Measurements from ENCODE around the gene EXOC2.

The EXOC2 gene

DNA sequence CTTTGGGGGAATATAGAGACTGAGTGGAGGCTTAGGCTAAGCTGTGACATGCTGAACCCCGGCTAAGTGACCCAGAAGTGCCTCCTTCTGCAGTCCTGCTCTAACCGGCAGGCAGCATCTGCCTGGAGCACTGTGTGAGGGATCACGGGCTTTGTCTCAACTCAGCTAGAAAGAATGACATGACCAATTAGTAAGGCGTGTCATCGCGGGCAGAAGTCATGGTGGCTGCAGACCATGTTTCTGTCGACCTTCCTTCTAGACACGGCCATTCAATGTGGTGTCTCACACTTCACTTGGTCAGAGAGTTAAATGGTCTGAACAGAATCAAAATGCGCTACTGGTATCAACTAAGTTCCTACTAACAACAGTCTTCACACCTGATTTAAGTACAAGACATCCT is 71.0 kb downstream of the EXOC2 start:
- TF ChIP-seq, protein P1, sequence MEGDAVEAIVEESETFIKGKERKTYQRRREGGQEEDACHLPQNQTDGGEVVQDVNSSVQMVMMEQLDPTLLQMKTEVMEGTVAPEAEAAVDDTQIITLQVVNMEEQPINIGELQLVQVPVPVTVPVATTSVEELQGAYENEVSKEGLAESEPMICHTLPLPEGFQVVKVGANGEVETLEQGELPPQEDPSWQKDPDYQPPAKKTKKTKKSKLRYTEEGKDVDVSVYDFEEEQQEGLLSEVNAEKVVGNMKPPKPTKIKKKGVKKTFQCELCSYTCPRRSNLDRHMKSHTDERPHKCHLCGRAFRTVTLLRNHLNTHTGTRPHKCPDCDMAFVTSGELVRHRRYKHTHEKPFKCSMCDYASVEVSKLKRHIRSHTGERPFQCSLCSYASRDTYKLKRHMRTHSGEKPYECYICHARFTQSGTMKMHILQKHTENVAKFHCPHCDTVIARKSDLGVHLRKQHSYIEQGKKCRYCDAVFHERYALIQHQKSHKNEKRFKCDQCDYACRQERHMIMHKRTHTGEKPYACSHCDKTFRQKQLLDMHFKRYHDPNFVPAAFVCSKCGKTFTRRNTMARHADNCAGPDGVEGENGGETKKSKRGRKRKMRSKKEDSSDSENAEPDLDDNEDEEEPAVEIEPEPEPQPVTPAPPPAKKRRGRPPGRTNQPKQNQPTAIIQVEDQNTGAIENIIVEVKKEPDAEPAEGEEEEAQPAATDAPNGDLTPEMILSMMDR (IDR thresholded peaks at IDR 0.05; ENCODE audit: borderline replicate concordance, extremely low read depth, low read length, poor library complexity, severe bottlenecking) = no peak
- TF ChIP-seq EZH2 (IDR thresholded peaks at IDR 0.05; ENCODE audit: borderline replicate concordance, low read depth, low read length, severe bottlenecking) = no peak
- H3K4me2 ChIP-seq (ENCODE audit: insufficient read depth, low read length) = no peak overlapping the region
- H4K20me1 ChIP-seq (ENCODE audit: insufficient read depth, low read length) = no peaks in the 10 kb centered on the region
- H3K79me2 ChIP-seq (ENCODE audit: insufficient read depth, low read length) = no peaks in the 10 kb centered on the region
- no peak overlapping the region for H3K27ac ChIP-seq (ENCODE audit: low read length)
- H2AFZ ChIP-seq (ENCODE audit: low read depth, low read length) = no peak overlapping the region
- no peaks in the 10 kb centered on the region for H3K4me1 ChIP-seq (ENCODE audit: insufficient read depth, low read length)
- peaks cover 15% of the 10 kb centered on the region; the same call in 1 of the 2 replicates for H3K36me3 ChIP-seq (ENCODE audit: insufficient read depth, low read length)
- H3K27me3 ChIP-seq (ENCODE audit: insufficient read depth, low read length, poor library complexity) = no peaks in the 10 kb centered on the region
- DNase-seq (no peak), ATAC-seq (ENCODE audit: insufficient read depth, low read depth) (no peak)
- H3K9me3 ChIP-seq (ENCODE audit: insufficient read depth, low read length, severe bottlenecking) = no peaks in the 10 kb centered on the region
- H3K9ac ChIP-seq (ENCODE audit: low read depth, low read length) = no peak overlapping the region
- H3K4me3 ChIP-seq (ENCODE audit: low read depth in 1 of 2, low read length in 2 of 2) = no peak overlapping the region

- no peak overlapping the region for H2AFZ ChIP-seq (ENCODE audit: low read depth, low read length)
- TF ChIP-seq, protein P1 (IDR thresholded peaks at IDR 0.05; ENCODE audit: borderline replicate concordance, extremely low read depth, low read length, poor library complexity, severe bottlenecking) = no peak
- no peak for TF ChIP-seq EZH2 (IDR thresholded peaks at IDR 0.05; ENCODE audit: borderline replicate concordance, low read depth, low read length, severe bottlenecking)
- H3K79me2 ChIP-seq (ENCODE audit: insufficient read depth, low read length) = no peaks in the 10 kb centered on the region
- peaks cover 15% of the 10 kb centered on the region; the same call in 1 of the 2 replicates for H3K36me3 ChIP-seq (ENCODE audit: insufficient read depth, low read length)
- H3K27me3 ChIP-seq (ENCODE audit: insufficient read depth, low read length, poor library complexity) = no peaks in the 10 kb centered on the region
- DNase-seq = no peak
- H4K20me1 ChIP-seq (ENCODE audit: insufficient read depth, low read length) = no peaks in the 10 kb centered on the region
- H3K9ac ChIP-seq (ENCODE audit: low read depth, low read length) = no peak overlapping the region
- ATAC-seq (ENCODE audit: insufficient read depth, low read depth) = no peak
- H3K4me3 ChIP-seq (ENCODE audit: low read depth in 1 of 2, low read length in 2 of 2) = no peak overlapping the region
- no peaks in the 10 kb centered on the region for H3K4me1 ChIP-seq (ENCODE audit: insufficient read depth, low read length)
- no peak overlapping the region for H3K4me2 ChIP-seq (ENCODE audit: insufficient read depth, low read length)
- H3K27ac ChIP-seq (ENCODE audit: low read length) = no peak overlapping the region
- H3K9me3 ChIP-seq (ENCODE audit: insufficient read depth, low read length, severe bottlenecking) = no peaks in the 10 kb centered on the region
Observed at GRCh38 chr6:620950-621349, 72.0 kb downstream of the EXOC2 start.

- Histone ChIP-seq H2AFZ (ENCODE audit: low read depth, low read length) (no peak overlapping the region), H4K20me1 (ENCODE audit: insufficient read depth, low read length) (no peaks in the 10 kb centered on the region)
Observed at GRCh38 chr6:620166-620565, 72.8 kb downstream of the EXOC2 start.

More at GRCh38 chr6:620166-620565, 72.8 kb downstream of the EXOC2 start:
- H3K79me2 ChIP-seq (ENCODE audit: insufficient read depth, low read length) = no peaks in the 10 kb centered on the region
- H3K4me1 ChIP-seq (ENCODE audit: insufficient read depth, low read length) = no peaks in the 10 kb centered on the region
- H3K4me3 ChIP-seq (ENCODE audit: low read depth in 1 of 2, low read length in 2 of 2) = no peak overlapping the region
- no peak overlapping the region for H3K9ac ChIP-seq (ENCODE audit: low read depth, low read length)
- ATAC-seq (ENCODE audit: insufficient read depth, low read depth) (no peak), DNase-seq (no peak)
- no peak overlapping the region for H3K27ac ChIP-seq (ENCODE audit: low read length)
- H3K4me2 ChIP-seq (ENCODE audit: insufficient read depth, low read length) = no peak overlapping the region
- no peaks in the 10 kb centered on the region for H3K27me3 ChIP-seq (ENCODE audit: insufficient read depth, low read length, poor library complexity)
- H3K36me3 ChIP-seq (ENCODE audit: insufficient read depth, low read length) = peaks cover 19% of the 10 kb centered on the region
- TF ChIP-seq, protein P1 (IDR thresholded peaks at IDR 0.05; ENCODE audit: borderline replicate concordance, extremely low read depth, low read length, poor library complexity, severe bottlenecking) = no peak
- no peak for TF ChIP-seq EZH2 (IDR thresholded peaks at IDR 0.05; ENCODE audit: borderline replicate concordance, low read depth, low read length, severe bottlenecking)
- no peaks in the 10 kb centered on the region for H3K9me3 ChIP-seq (ENCODE audit: insufficient read depth, low read length, severe bottlenecking)
